GM12875 (cell line): ENCODE data around the gene LDAF1.

Experiments used
- H3K4me3 ChIP-seq: one replicate; pipeline ENCODE4 v1.5.1; 2011; ENCODE audit warnings: low read depth, low read length, control low read depth
- TF ChIP-seq, protein P1 (sequence below): IDR thresholded peaks from 2 replicates; pipeline ENCODE4 v1.5.1; 2011; ENCODE audit warnings: low read depth, mild to moderate bottlenecking, control low read depth, inconsistent platforms, low read length, moderate library complexity, borderline replicate concordance; ENCODE audit not compliant: insufficient read depth

The LDAF1 gene

GRCh38 chr16:21199607-21200218, 41.2 kb downstream of the LDAF1 start:
- TF ChIP-seq, protein P1, sequence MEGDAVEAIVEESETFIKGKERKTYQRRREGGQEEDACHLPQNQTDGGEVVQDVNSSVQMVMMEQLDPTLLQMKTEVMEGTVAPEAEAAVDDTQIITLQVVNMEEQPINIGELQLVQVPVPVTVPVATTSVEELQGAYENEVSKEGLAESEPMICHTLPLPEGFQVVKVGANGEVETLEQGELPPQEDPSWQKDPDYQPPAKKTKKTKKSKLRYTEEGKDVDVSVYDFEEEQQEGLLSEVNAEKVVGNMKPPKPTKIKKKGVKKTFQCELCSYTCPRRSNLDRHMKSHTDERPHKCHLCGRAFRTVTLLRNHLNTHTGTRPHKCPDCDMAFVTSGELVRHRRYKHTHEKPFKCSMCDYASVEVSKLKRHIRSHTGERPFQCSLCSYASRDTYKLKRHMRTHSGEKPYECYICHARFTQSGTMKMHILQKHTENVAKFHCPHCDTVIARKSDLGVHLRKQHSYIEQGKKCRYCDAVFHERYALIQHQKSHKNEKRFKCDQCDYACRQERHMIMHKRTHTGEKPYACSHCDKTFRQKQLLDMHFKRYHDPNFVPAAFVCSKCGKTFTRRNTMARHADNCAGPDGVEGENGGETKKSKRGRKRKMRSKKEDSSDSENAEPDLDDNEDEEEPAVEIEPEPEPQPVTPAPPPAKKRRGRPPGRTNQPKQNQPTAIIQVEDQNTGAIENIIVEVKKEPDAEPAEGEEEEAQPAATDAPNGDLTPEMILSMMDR = no peak
- H3K4me3 ChIP-seq = no peak overlapping the region

- TF ChIP-seq, protein P1 = no peak
These were observed 44.8 kb downstream of the LDAF1 start for GRCh38 chr16:21203155-21203797.

DNA sequence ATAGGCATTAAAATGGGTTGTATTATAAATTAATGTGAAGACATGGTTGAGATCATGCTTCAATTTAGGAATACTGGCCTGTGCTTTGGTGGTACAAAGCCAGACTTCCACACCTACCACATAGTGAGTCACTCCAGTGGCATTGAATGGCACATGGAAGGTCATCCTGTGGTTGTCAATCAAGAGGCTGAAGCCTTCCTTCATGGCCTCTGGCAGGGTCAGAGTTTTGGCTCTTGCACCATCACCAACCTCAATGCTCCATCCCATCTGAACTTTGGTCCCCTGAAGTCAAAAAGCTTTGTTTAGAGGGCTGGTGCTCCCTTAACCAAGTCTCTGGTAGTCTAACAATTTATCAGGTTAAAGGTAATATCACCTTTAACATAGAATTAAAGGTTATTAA, 46.8 kb downstream of the LDAF1 start:
- no peak overlapping the region for H3K4me3 ChIP-seq
- TF ChIP-seq, protein P1 = no peak

More at GRCh38 chr16:21203155-21203797, 44.8 kb downstream of the LDAF1 start:
- no peak overlapping the region for H3K4me3 ChIP-seq

- TF ChIP-seq, protein P1 = no peak
These were observed 48.1 kb downstream of the LDAF1 start for GRCh38 chr16:21206550-21206949.

GRCh38 chr16:21208446-21209230, 50.2 kb downstream of the LDAF1 start:
- TF ChIP-seq, protein P1 = no peak
- no peak overlapping the region for H3K4me3 ChIP-seq

More at GRCh38 chr16:21206550-21206949, 48.1 kb downstream of the LDAF1 start:
- no peak overlapping the region for H3K4me3 ChIP-seq

DNA sequence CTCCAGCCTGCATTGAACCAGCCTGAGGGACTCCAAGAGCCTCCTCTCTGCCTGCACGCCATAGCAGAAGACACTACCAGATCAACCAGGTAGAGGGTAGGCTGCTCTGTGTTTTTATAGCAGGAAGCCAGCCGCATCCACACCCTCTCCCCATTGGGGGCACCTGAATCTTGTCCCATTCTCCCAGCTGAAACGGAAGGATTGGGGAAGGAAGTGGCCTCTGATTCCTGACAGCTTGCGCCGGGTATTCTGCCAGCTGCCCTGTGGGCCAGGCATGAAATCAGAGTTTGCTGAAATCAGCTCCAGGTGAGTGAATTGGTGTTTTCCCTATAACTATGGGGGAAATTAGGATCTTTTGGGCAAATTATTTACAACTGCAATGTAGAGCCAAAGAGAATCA, 53.0 kb downstream of the LDAF1 start, which contains the start of gene ZP2:
Gene ZP2, minus strand, starts transcription at position 89 of the 400 bp plus-strand sequence. Its CDS starts 27 bp downstream, at position 62.
- TF ChIP-seq, protein P1 = no peak
- no peak within 1 kb of the TSS for H3K4me3 ChIP-seq
